Activated B cell treated with CpG ODN at 0.5 μM for 24 hours (primary cell): Measurements from ENCODE around the gene APOA4. TPM values are rescaled to one million over a fixed set of nuclear protein-coding genes. Genes with fewer than 3 reads are reported as not detected.
"Not testable (repeated sequence)": the region's sequence is repeated elsewhere in the genome, so short reads cannot be mapped to it uniquely, and the experiment has no call there.

ENCODE experiments used
- ATAC-seq: fragments of 200-7000 bp; cut with Tn5 transposase; one replicate; pipeline ENCODE4 v1.10.0; 2021; ENCODE audit warnings: low read depth, mild to moderate bottlenecking, moderate library complexity
- CTCF ChIA-PET: fragments of 350-600 bp; sonication (Branson Sonifier 250); formaldehyde crosslinking; loops from one replicate; lab custom pipeline; 2021; ENCODE audit warnings: antibody characterized with exemption; lab: Charles Lee
- POLR2A ChIA-PET: fragments of 350-600 bp; sonication (Branson Sonifier 250); formaldehyde crosslinking; loops from one replicate; lab custom pipeline; 2021; ENCODE audit warnings: antibody characterized with exemption; lab: Charles Lee
- DNase-seq: peaks from one replicate; pipeline ENCODE4 v3.0.0; 2022
- H3K27ac Mint-ChIP-seq: one replicate; pipeline ENCODE4 v1.8.0; 2020; ENCODE audit warnings: mixed read lengths
- H3K27me3 Mint-ChIP-seq: one replicate; pipeline ENCODE4 v1.8.0; 2021; ENCODE audit warnings: mixed read lengths
- H3K36me3 Mint-ChIP-seq: one replicate; pipeline ENCODE4 v1.8.0; 2021; ENCODE audit warnings: low read depth, mixed read lengths
- H3K4me1 Mint-ChIP-seq: one replicate; pipeline ENCODE4 v1.8.0; 2021; ENCODE audit warnings: mixed read lengths
- H3K4me3 Mint-ChIP-seq: one replicate; pipeline ENCODE4 v1.8.0; 2020; ENCODE audit warnings: mild to moderate bottlenecking, mixed read lengths
- H3K9me3 Mint-ChIP-seq: one replicate; pipeline ENCODE4 v1.8.0; 2020; ENCODE audit warnings: mixed read lengths
- CTCF ChIP-seq: fragments of 200-600 bp; IDR thresholded peaks from one replicate; pipeline ENCODE4 v1.8.0; 2022; ENCODE audit warnings: antibody characterized with exemption, mild to moderate bottlenecking
- intact Hi-C: fragments of 100-400 bp; cut with micrococcal nuclease; formaldehyde crosslinking; loops from one replicate; pipeline ENCODE4 v1.15.1; 2024
- total RNA-seq: library from RNA; stranded (reverse); gene quantifications from 2 replicates; pipeline ENCODE4 v1.2.3, GENCODE V29; 2022

The APOA4 gene
- total RNA-seq, 1 donor from 2014 or later = not detected

GRCh38 chr11:116804001-116804400, 19.1 kb downstream of the APOA4 start:
- ATAC-seq (no peak), DNase-seq (no peak)
- ChIA-PET CTCF (no interaction called here), POLR2A (no interaction called here)
- Mint-ChIP-seq H3K4me3 (no peak overlapping the region), H3K27me3 (peaks cover 19% of the 10 kb centered on the region), H3K4me1 (no peaks in the 10 kb centered on the region), H3K27ac (no peak overlapping the region), H3K9me3 (no peaks in the 10 kb centered on the region), H3K36me3 (no peaks in the 10 kb centered on the region)
- TF ChIP-seq CTCF = no peak
- intact Hi-C loops = no loop called here

GRCh38 chr11:116801662-116802061, 21.4 kb downstream of the APOA4 start:
- intact Hi-C loops, H3K4me3 Mint-ChIP-seq, H3K9me3 Mint-ChIP-seq, H3K4me1 Mint-ChIP-seq, POLR2A ChIA-PET, CTCF ChIA-PET, H3K27ac Mint-ChIP-seq, DNase-seq, ATAC-seq, H3K36me3 Mint-ChIP-seq: not testable (repeated sequence)
- peaks cover 13% of the 10 kb centered on the region for H3K27me3 Mint-ChIP-seq

GRCh38 chr11:116800610-116801009, 22.5 kb downstream of the APOA4 start:
- ChIA-PET CTCF (interaction anchor here (1.8 kb wide), 1 partner anchor 9 kb away, joined by 6 read pairs; the partner anchor contains the start of gene APOA5), POLR2A (no interaction called here)
- H3K36me3 Mint-ChIP-seq = no peaks in the 10 kb centered on the region
- H3K4me3 Mint-ChIP-seq = no peak overlapping the region
- H3K27ac Mint-ChIP-seq = no peak overlapping the region
- H3K27me3 Mint-ChIP-seq = peaks cover 13% of the 10 kb centered on the region
- intact Hi-C loops = no loop called here
- ATAC-seq (no peak), DNase-seq (no peak)
- no peak for TF ChIP-seq CTCF
- H3K9me3 Mint-ChIP-seq = no peaks in the 10 kb centered on the region
- no peaks in the 10 kb centered on the region for H3K4me1 Mint-ChIP-seq

- CTCF ChIA-PET = no interaction called here
- no peak for TF ChIP-seq CTCF
- Mint-ChIP-seq H3K36me3 (no peaks in the 10 kb centered on the region), H3K27ac (no peak overlapping the region), H3K4me3 (no peak overlapping the region), H3K9me3 (no peaks in the 10 kb centered on the region), H3K27me3 (peaks cover 8% of the 10 kb centered on the region), H3K4me1 (no peaks in the 10 kb centered on the region)
- POLR2A ChIA-PET = no interaction called here
- no peak for ATAC-seq
- no peak for DNase-seq
- intact Hi-C loops = no loop called here
These were observed 24.7 kb downstream of the APOA4 start for GRCh38 chr11:116798368-116798767.

- DNase-seq (no peak), ATAC-seq (no peak)
- Mint-ChIP-seq H3K36me3 (no peaks in the 10 kb centered on the region), H3K27me3 (peaks cover 7% of the 10 kb centered on the region), H3K27ac (no peak overlapping the region), H3K4me1 (no peaks in the 10 kb centered on the region), H3K9me3 (no peaks in the 10 kb centered on the region), H3K4me3 (no peak overlapping the region)
- POLR2A ChIA-PET = no interaction called here
- TF ChIP-seq CTCF = no peak
- intact Hi-C loops = no loop called here
- CTCF ChIA-PET = no interaction called here
These were observed 25.3 kb downstream of the APOA4 start for GRCh38 chr11:116797816-116798215.

- no peak overlapping the region for H3K4me3 Mint-ChIP-seq
- no peak overlapping the region for H3K27ac Mint-ChIP-seq
- ChIA-PET CTCF (no interaction called here), POLR2A (interaction anchor here (0.6 kb wide), 1 partner anchor 347 kb away, joined by 5 read pairs; no protein-coding TSS in a partner anchor)
- H3K4me1 Mint-ChIP-seq = no peaks in the 10 kb centered on the region
- DNase-seq (no peak), ATAC-seq (no peak)
- no peaks in the 10 kb centered on the region for H3K36me3 Mint-ChIP-seq
- no peaks in the 10 kb centered on the region for H3K9me3 Mint-ChIP-seq
- intact Hi-C loops = no loop called here
- H3K27me3 Mint-ChIP-seq = peaks cover 4% of the 10 kb centered on the region
- no peak for TF ChIP-seq CTCF
These were observed 26.6 kb downstream of the APOA4 start for GRCh38 chr11:116796548-116796947.
